NCI-H526 treated with DMSO at 0.1 percent for 48 hours (cell line): Measurements from ENCODE around the gene HMHB1.

Experiments
- DNase-seq: peaks from one replicate; lab custom pipeline; 2025; lab: John Stamatoyannopoulos, UW

Gene HMHB1

GRCh38 chr5:143812085-143812705, at the start of gene HMHB1:
Gene HMHB1, plus strand, starts transcription at chr5:143812161.
- DNase-seq = no peak

DNA sequence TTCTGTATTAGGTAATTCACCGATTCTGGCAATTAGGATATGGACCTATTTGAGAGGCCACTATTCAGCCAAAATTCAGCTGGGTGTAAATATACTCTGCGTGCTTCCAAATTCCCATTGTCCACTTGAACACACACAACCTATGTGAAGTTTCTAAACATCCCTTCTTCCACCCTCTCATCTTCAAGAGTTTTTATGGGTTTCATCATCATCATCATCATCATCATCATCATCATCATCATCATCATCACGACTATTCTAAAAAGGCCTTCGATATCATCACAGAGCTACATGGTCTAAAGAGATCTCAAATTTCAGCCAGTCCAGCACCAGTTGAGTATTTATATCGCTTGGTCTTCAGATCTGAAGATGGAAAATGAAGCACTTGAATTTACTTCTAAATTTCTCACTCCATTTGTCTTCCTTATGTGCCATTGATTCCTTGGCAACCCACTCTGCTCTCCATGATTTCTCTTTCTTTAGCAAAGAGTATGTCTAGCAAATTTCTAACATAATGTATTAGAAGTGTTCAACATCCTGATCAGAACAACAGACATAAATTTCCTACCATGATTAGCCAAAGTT, 49.2 kb upstream of the HMHB1 start:
- DNase-seq = no peak

DNA sequence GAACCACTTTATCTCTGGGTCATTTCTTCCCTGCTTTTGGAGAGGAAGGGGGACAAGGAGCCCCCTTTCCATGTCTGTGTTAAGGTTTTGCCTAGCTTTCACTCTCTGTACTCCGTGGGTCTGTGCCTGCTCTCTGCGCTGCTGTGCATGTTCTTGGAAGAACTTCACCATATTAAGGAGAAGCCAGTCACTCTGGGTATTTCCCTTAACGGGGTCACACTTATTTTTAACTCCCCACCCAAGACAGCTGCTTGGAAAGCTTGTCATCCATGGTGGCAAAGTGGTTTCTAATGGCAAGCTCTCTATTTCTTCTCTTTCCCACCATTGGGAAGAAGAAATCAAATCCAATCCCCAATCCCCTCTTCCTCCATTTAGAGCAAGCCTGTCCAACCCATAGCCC, 44.8 kb upstream of the HMHB1 start:
- DNase-seq = no peak

DNA sequence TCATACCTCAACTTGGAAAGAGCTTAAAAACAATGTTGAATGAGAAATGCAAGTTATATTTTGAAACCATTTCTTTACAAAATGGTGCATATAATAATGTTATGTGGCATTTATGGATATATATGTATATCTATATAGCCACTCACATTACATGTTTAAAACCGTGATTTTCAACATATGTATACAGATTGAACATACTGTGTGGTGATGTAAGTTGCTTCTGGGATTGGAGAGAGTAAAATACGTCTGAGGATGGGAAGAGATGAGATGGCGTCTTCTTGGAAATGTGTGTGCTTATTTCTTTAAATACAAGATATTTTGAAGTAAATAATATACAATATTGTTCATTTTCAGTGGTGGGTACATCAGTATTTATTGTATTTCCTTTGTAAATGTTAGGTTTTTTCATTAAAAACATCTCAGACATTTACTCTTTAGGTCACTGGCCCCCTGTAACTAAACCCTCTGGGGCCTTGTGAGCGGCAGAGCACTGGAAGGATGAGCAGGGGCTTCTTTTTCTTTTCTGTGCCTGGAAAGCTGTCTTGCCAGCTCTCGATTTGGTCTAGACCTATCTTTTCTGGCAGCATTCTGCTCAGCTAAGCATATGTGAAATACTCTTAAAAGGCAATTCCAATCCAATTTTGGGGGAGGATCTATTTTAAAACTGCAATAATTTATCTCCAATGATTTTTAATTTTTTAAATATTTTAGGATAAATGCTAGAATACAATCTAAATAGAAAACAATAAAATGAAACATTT, 42.8 kb upstream of the HMHB1 start:
- DNase-seq = no peak

DNA sequence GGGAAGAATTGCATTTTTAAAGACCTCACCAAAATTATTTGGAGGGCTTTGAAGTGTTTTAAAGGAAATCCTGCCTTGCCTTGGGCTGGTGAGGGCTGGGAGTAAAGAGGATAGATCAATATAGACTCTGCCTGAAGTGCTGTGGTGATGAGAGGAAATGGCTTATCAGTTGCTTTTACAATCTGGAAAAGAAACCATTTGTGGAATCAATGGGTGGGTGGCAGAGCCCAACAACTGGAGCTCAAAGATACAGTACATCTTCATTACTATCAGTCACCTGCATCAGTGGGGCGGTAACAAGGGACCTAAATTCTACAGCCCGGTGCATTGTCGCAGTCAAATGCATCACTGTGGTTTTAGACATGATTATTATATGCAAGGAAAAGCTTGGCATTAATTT, 41.5 kb upstream of the HMHB1 start:
- DNase-seq = no peak

DNA sequence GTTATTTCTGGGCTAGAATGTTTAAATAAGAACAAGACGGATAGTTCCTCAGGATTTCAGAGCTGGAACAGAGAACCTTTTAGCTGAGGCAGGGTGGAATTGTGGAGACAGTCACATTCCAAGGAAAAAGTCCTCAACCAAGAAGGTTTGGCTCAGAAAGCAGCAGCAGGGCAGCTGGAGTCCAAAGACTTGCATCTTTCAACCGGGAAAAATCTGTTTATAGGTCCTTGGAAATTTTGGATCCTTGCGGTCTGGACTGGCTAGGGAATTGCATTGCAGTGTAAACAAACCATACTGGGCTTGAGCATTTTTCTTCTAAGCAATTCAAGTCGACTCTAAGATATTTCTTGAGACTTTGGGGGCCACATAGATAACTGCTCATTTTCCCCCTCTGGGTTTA, 40.8 kb upstream of the HMHB1 start:
- DNase-seq = no peak

- DNase-seq = no peak
Observed at GRCh38 chr5:143771602-143772001, 40.4 kb upstream of the HMHB1 start.

DNA sequence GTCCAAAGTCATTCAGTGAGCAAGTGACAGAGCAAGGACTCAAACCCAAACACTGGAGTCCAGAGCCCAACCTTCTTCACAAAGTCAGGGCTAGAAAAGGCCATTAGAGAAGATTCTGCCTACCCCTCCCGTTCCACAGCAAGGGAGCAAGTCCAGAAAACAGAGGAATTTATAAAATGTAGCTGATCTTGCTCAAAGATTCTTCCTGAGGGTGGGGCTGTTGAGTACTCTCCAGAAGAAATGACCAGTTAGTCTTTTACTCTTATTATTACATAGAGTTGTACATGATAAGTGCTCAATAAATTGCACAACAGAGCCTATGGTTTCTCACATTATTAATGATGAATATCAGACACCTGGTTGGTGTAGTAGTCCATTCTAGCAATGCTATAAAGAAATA, 39.3 kb upstream of the HMHB1 start:
- no peak for DNase-seq

DNA sequence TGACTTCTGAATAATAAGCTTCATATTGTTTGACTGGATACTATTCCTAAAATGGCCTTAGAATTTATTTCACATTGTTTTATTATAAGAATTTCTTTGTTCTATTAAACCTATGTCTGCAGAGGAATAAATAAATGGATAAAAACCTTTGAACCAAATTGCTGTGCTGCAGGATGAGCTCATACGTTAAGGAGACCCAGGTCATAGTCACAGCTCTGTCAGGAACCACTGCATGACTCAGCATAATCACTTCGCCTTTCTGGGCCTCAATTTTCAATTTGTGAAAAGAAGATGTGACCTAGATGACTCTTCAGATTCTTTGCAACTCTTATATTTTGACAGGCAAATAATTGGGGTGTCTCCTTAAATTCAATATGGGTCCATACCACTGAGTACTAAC, 36.7 kb upstream of the HMHB1 start:
- DNase-seq = no peak

- no peak for DNase-seq
Observed at GRCh38 chr5:143776951-143777350, 35.0 kb upstream of the HMHB1 start.

- no peak for DNase-seq
Observed at GRCh38 chr5:143779506-143779905, 32.5 kb upstream of the HMHB1 start.

GRCh38 chr5:143781993-143782520, 29.9 kb upstream of the HMHB1 start:
- DNase-seq = no peak

GRCh38 chr5:143782588-143783386, 29.2 kb upstream of the HMHB1 start:
- DNase-seq = no peak

GRCh38 chr5:143788401-143788800, 23.6 kb upstream of the HMHB1 start:
- DNase-seq = no peak

GRCh38 chr5:143790457-143791112, 21.4 kb upstream of the HMHB1 start:
- no peak for DNase-seq

DNA sequence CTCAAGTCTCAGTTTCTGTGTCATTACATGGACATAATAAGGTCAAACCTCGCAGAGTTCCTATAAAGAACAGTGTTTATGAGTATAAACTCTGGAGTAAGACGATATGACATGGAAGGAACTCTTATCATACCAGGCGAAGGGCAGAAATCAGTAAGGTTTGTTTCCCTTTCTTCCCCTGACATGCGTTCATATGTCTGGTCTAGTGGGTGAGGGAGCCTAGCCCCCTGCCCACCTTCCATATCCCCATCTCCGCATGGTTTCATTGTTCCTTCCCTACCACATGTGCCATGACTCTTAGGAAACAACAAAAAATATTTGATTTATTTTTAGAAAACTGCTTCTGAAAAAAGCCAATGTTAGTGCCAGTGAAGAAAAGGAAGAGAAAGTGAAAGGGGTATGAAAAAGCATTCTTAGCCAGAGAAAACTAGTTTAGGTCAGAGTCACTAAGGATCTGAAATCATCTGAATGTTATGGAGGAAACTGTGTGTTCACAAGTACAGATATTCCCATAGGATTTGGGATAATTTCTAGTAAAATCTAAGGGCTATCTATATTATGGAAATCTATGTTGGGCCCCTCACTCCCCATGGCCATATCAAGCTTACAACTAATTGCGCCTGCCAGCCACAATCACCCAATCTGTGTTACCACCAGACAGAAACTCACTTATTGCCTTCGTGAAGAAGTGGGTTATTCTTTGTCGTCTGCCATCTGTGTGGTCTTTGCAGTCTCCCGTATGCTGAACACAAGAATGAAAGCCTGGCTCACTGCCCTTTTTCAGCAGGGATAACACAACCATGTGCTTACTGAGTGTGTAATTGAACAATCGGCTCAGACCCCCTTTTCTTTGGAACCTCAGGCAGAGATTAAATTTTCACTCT, 19.9 kb upstream of the HMHB1 start:
- no peak for DNase-seq

DNA sequence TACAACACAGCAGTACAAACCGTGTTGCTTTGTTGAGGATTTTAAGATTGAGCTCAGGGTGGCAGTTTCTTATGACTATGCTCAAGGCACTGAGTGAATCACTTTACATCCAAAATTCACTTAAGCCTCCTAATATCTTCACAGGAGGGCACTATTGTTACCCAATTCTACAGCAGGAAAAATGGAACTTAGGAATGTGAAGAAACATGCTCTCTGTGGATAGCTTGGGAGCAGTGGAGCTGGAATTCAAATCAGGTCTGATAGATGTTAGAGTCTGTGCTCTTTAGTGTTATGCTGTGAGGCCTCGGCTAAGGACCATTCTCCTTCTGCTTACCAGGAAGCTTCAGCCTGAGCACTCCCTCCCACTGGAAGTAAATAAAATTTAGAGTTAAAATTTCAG, 18.7 kb upstream of the HMHB1 start:
- no peak for DNase-seq

- no peak for DNase-seq
Observed at GRCh38 chr5:143796125-143796524, 15.8 kb upstream of the HMHB1 start.

DNA sequence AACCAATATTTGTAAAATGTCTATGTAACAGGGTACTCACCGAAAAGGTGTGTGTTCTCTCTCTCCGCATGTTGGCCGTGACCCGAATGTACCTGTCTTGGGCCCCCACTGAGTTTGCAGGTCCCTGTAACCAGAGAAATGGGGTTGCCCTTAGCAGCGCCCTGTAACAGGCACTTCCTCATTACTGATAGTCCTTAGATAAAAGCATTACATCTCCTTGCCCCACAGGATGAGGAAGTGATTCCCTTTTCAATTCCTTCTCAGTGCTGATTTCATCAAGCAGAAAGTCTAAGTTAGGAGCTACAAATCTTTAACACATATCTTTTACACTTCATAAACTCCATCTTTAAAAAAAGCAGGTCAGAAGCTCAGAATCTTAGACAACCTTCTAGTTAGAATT, 15.2 kb upstream of the HMHB1 start:
- no peak for DNase-seq

DNA sequence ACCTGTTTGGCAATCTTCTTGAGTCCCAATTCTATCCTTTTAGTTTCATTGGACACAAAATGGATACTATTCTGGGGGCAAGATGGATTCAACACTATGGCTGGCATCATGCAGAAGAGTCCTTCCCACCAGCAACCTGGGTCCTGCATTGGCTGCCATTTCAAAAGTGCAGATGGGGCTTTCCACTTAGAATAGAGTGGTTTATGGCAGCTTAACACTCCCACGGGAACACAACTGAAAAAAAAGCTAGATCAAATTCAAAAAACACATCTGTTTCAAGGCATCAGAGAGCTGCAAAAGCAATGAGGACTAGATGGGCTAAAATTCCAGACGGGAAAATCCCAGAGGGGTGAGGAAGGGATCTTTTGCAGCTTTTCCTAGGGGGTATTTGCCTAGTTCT, 11.2 kb upstream of the HMHB1 start:
- DNase-seq = no peak
